WI38 (cell line): Measurements from ENCODE around the gene ZDHHC16.

ENCODE experiments used
- H3K4me3 ChIP-seq: 2 replicates; pipeline ENCODE4 v1.5.1; 2011; ENCODE audit warnings: low read depth, mild to moderate bottlenecking, control low read depth, low read length
- TF ChIP-seq, protein P1 (sequence below): IDR thresholded peaks from 2 replicates; pipeline ENCODE4 v1.5.1; 2012; ENCODE audit warnings: low read depth, mild to moderate bottlenecking, control low read depth, low read length

Gene ZDHHC16

DNA sequence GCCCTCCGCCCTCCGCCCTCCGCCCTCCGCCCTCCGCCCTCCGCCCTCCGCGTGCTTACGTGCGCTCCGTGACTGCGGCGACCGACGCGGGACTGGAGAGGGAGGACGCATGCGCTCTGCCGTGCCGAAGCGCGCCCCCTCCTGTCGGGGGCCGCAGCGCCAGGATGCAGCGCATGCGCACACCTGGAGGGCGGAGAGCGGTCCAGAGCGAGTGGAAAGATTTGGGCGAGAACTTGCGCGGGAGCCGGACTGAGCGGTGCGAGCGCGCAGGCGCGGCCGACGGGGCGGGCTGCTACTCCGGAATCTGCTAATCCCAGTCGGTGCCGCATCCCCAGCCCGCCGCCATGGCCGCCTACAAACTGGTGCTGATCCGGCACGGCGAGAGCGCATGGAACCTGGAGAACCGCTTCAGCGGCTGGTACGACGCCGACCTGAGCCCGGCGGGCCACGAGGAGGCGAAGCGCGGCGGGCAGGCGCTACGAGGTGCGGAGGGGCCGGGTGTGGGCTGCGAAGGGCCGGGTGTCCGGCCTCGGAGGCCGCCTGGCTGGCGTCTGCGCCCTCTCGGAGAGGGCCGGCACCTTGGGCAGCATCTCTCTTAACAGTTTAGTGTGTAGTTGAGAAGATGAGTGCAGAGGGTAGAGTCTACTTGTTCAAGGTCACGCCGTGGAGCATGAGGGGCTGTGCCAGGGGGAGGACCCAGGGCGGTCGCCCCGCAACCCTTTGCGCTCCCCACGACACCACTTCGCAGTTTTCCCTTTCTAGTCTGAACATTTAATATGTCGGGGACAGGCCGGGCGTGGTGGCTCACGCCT is 19.8 kb upstream of the ZDHHC16 start, which contains the start of gene PGAM1:
PGAM1 (plus strand) TSS at position 228 of the 812 bp plus-strand sequence; CDS start at position 345, 117 bp downstream.
- H3K4me3 ChIP-seq, result peak within 1 kb of the TSS; percentile 91
- TF ChIP-seq, protein P1, sequence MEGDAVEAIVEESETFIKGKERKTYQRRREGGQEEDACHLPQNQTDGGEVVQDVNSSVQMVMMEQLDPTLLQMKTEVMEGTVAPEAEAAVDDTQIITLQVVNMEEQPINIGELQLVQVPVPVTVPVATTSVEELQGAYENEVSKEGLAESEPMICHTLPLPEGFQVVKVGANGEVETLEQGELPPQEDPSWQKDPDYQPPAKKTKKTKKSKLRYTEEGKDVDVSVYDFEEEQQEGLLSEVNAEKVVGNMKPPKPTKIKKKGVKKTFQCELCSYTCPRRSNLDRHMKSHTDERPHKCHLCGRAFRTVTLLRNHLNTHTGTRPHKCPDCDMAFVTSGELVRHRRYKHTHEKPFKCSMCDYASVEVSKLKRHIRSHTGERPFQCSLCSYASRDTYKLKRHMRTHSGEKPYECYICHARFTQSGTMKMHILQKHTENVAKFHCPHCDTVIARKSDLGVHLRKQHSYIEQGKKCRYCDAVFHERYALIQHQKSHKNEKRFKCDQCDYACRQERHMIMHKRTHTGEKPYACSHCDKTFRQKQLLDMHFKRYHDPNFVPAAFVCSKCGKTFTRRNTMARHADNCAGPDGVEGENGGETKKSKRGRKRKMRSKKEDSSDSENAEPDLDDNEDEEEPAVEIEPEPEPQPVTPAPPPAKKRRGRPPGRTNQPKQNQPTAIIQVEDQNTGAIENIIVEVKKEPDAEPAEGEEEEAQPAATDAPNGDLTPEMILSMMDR, result peak; percentile 44

DNA sequence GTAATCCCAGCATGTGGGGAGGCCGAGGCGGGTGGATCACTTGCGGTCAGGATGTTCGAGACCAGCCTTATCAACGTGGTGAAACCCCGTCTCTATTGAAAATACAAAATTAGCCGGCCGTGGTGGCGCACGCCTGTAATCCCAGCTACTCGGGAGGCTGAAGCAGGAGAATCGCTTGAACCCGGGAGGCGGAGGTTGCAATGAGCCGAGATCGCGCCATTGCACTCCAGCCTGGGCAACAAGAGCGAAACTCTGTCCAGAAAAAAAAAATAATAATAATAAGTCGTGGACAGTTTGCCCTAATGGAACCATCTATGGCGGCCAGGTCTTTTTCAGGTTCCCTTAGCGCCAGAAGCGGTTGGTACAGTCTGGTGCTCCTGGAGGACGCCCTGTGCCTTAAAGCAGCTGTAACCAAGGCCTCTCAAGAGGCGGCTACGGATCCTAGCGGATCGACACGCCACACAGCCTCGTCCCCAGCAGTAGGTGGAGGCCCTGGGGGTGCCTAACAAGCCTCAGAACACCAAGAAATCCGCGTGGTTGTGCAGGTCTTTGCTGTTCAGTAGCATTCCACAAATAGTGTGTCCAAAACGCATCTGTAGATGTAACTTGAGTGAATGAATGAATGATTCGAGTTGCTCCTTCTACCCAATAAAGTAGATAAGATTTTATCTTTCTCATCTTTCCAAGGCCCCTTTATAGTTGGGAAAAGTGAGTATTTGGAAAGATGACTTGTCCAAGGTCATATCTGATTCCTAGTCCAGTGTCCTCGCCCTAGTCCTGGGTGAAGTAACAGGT is 19.0 kb upstream of the ZDHHC16 start:
- TF ChIP-seq, protein P1, result no peak
- peak overlapping the region; percentile 91 for H3K4me3 ChIP-seq

DNA sequence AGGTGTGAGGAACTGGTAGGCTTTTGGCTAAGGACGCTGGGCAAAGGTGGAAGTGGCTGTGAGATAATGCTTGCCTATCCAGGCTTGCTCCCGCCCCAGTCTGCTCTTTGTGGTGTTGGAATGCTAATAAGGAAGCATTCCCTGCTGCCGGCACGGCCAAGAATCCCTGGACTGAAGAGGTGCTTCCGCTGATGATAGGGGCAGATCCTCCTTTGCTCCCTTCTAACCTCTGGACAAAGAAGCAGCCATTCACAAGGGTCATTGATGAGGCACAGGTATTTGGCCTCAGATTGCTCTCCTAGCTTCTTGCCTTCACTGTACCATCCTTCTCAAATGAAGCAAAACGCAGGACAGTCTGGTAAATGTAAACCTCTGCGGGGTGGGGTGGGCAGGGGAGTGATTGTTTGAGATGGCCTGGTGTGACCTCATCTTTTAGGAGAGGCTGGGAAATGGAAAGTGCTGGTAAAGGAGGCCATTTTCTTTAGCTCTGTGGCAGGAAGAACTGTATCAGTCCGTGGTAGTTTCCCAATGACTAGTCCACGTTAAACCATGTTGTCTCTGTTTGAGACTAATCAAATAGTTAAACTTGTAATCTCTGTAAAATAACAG is 18.3 kb upstream of the ZDHHC16 start:
- TF ChIP-seq, protein P1, result no peak
- H3K4me3 ChIP-seq, result peak overlapping the region; percentile 91

DNA sequence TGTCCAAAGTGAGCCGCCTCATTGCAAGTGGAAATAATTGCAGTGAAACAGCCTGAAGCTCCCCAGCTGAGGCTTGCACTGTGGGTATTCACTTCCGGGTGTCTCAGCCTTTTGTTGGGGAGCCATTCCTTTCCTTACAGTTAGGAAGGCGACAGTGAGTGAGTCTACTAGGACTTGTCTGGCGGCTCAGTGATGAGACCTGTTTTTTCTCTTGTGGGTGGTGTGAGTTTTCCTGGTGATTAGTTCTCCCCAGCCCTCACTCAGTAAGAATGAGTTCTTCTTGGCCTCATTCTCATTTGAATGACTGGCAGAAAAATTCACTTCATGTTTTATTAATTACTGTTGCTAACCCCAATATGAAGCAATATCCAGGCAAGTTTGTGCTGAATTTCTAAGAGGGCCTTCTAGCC is 17.4 kb upstream of the ZDHHC16 start:
- peak overlapping the region; percentile 91 for H3K4me3 ChIP-seq
- TF ChIP-seq, protein P1, result no peak

DNA sequence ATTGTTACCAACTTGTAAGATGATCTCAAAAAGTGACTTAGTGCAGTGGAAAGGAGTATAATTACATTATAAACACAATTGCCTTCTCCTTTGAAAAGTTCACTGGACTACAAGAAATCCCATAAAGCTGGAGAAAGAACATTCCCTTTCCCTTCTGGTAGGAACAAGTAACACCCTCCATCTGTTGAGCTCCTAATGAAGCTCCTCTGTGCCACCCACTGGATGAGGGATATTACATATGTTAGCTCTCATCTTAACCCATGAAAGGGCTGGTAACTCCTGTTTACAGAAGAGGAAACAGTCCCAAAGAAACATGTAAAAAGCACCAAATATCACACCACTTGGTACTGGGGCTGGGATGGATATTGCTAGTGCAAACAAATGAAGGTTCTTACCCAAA is 11.9 kb upstream of the ZDHHC16 start:
- no peak overlapping the region for H3K4me3 ChIP-seq
- TF ChIP-seq, protein P1, result no peak

DNA sequence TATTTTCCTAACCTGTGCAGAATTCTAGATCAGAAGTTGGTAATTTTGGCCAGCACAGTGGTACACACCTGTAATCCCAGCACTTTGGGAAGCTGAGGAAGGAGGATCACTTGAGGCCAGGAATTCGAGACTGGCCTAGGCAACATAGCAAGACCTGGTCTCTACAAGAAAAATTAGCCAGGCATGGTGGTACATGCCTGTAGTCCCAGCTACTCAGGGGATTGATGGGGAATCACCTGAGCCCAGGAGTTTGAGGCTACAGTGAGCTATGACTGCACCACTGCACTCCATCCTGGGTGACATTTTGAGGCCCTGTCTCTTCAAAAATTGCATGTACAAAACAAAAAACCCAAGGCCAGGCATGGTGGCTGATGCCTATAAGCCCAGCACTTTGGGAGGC is 11.4 kb upstream of the ZDHHC16 start:
- TF ChIP-seq, protein P1, result no peak
- H3K4me3 ChIP-seq, result no peak overlapping the region
